ENCODE measurements around the gene CGN.
A peak's percentile ranks its signal among the peaks of the same experiment; 100 is the strongest.

GRCh38 chr1:151534662-151535278 is 23.6 kb downstream of the CGN start:
- TF ChIP-seq POLR2A (IDR thresholded peaks at IDR 0.05): no peak
- TF ChIP-seq CTCF (IDR thresholded peaks at IDR 0.05): peak; percentile 69 to 90 (median 80)

All from right lobe of liver (tissue), 4 donors.